Measurements from ENCODE around the gene REN. TPM values are rescaled to one million over a fixed set of nuclear protein-coding genes. Genes with fewer than 3 reads are reported as not detected.

REN gene
- not detected in 2 replicates for total RNA-seq

DNA sequence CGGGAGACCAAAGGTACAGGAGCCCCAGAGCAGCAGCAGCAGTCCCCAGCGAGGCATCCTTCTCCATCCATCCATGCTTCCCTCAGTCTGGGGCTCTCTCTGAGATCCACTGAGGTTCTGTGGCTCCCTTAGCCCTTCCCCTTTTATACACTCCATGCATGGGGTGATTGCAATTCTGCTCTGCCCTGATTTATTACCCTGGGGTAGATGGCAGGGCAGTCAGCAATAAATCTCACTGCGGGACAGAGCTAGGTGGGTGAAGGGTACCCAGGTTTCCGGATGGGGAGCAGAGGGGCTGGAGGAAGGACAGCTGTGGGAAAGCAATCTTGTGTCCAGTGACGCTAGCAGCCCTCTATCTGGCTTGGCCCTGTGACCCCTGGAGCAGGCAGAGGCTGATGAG lies at the start of gene REN:
REN (minus strand) TSS at position 119 of the 400 bp plus-strand sequence; CDS start at position 75, 44 bp downstream.

DNA sequence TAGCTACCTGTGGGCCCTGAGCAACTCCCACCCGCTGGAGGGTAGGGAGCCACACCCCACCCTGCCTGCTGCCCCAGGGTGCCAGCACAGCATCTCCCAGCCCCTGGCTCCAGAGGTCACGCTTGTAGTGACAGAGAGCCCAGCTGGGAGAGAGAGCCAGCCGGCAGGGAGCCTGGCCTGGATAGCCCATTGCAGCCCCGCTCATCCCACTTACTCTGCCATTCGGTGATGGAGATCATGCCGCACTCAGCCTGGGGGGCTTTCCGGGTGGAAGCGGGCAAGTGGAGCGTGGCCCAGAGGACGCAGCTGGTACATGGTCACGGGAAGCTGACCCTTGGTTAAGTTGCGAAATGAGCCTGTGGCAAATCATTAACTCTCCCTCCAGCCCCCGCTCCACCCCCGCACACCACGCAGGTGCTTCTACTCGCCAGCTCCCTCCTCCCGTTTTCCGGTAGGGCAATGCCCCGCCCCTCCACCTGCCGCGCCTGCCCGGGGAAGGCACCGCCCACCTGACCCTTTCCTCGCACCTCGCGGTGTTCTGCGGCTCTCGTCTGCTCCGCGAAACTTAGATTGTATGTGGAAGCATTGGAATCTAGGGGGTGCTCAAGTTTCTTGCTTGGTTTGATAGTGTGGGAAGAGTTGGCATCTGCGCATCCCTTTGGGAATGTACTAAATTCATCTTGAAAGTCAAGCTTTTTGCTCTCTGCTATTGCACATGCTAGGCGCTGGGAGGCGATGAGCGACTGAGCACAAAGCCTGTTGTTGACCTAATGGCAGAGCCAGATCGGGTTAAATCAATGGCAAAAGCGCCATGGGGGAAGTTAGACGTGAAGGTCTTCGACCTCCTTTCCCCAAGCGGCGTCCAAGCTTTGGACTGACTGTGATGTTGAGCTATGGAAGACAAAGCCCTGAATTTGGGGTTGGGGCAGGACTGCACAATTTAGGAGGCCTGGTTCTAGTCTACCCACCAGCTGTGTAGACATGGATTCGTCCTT lies 47.8 kb upstream of the REN start, which contains the start of gene GOLT1A:
GOLT1A (minus strand) TSS at position 321 of the 995 bp plus-strand sequence; CDS start at position 239, 82 bp downstream.

DNA sequence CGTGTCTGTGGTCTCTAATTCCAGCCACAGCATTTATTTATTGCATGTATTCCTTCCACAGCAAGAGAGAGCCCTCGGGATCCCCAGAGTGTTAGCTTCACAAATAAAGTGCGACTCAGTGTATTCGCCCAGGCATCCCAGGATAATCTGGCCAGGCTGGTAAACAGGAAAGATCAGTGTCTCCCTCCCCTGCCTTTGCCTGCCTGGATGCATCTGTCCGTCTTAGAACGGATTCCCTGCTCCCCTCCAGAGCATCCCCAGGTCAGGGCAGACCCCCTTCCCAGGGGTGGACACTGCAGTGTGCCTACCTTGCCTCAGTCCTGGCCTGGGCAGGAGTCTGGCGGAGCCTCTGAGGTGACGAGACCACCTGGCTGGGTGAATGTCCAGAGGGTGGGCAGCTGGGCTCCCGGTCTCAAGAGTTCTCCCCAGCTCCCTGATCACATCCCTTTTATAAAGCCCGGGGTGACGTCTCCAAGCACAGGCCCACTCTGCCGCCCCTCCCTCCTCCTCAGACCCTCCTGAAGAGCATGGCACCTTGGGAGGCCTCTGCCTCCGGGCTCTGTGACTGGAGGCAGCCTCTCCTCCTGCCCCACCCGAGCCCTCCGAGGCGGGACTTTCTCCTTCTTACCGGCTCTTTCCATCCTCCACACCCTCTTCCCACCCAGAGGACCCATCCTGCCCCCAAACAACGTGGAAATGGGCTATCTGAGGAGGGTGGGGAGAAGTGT lies 30.1 kb upstream of the REN start, which contains the start of gene KISS1:
KISS1 (minus strand) TSS at position 424 of the 728 bp plus-strand sequence. CDS start 3,615 bp downstream, outside the sequence.

DNA sequence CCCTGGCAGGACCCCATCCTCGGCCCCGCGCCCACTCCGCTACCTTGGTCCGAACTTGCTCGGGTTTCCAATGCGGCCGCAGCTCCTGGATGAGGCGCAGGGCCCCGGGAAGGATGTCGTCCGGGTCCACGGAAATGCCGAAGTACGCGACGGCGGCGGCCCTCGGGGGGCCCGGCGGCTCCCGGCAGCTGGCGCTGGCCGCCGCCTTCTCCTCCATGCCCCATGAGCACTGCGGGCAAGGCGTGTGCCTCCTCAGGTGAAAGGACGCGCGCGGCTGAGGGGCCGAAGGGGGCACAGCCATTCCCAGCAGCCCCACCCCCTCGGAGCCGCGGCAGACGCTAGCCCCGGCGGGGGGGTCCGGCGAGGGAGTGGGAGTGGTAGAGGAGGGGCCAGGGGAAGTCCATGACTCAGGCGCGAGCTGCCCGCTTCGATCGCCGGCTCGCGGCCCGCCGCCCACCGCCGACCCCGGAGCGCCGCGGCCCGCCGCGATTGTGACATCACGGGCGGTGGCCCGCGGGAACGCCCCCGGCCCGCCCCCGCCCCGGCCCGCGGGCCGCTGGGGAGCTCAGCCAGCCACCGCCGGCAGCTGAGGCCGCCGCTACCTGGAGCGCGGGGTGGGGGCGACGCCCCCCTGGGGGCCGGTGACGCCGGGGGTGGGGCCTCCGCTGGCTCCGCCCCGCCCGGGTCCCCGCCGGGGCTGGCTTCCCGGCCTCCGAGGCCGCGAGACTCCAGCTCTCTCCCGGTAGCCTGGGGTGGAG lies 14.4 kb downstream of the REN start, which contains the start of gene ETNK2:
ETNK2 (minus strand) TSS at position 493 of the 758 bp plus-strand sequence; CDS start at position 301, 192 bp downstream.

Other genes with a start within 250 kb of the REN start
- 6.0 and 10.8 TPM in 2 replicates for gene SOX13, start 93.2 kb downstream of the REN start, total RNA-seq
- 4.7 and 6.7 TPM in 2 replicates for gene ETNK2, start 14.3 kb downstream of the REN start, total RNA-seq
- gene KISS1, start 30.2 kb upstream of the REN start, total RNA-seq = not detected in 2 replicates
- gene GOLT1A, start 47.7 kb upstream of the REN start, total RNA-seq = not detected in 2 replicates
- gene PLEKHA6, start 193.6 kb upstream of the REN start, total RNA-seq = 3.7 and 37.0 TPM in 2 replicates
- 28.7 and 31.4 TPM in 2 replicates for gene PPP1R15B, start 245.5 kb upstream of the REN start, total RNA-seq